ENCODE measurements around the gene SLC22A23.

Gene SLC22A23

GRCh38 chr6:3318821-3319540 lies 137.9 kb downstream of the SLC22A23 start:
- DNase-seq (ENCODE audit: low read depth in 2 of 2): no peak

DNA sequence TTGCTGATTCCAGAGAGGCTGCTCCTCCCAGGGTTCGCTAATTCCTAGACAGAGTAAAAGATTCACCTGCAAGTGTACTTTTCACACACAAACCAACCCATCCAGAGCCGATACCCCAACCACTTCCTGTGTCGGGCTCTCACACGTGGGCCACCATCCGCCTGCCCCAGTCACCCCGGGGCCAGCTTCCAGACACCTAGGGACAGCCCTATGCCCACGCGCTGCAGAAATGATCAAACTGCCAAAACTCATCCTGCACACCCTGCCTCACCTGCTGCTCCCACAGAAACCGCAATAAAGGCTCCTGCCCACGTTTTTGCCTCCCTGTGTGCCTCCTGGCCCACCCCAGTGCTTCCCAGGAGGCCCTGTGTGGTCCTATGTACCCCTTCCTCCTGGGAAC lies 138.6 kb downstream of the SLC22A23 start:
- peak; percentile 26 to 44 for DNase-seq (ENCODE audit: low read depth in 2 of 2)

GRCh38 chr6:3317741-3318211 lies 139.1 kb downstream of the SLC22A23 start:
- no peak for DNase-seq (ENCODE audit: low read depth in 2 of 2)

GRCh38 chr6:3316818-3317217 lies 140.0 kb downstream of the SLC22A23 start:
- no peak for DNase-seq (ENCODE audit: low read depth in 2 of 2)

DNA sequence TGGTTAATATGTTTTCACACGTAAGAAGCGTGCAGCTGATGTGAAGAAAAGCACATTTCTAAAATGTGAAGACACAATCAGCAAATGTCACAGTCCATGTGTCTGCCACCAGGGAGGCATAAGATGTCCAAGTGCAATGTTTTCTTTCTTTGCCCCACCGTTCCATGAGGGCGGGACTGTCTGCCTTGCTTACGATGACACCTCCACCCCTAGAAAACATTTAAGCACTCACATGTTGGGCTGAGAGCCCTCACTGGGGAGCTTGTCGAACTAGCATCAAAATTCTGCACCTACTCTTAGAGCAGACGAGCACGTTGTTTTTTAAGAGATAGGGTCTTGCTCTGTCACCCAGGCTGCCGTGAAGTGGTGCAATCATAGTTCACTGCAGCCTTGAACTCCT lies 140.5 kb downstream of the SLC22A23 start:
- DNase-seq (ENCODE audit: low read depth in 2 of 2): no peak

GRCh38 chr6:3315841-3316240 lies 141.0 kb downstream of the SLC22A23 start:
- DNase-seq (ENCODE audit: low read depth in 2 of 2): no peak

DNA sequence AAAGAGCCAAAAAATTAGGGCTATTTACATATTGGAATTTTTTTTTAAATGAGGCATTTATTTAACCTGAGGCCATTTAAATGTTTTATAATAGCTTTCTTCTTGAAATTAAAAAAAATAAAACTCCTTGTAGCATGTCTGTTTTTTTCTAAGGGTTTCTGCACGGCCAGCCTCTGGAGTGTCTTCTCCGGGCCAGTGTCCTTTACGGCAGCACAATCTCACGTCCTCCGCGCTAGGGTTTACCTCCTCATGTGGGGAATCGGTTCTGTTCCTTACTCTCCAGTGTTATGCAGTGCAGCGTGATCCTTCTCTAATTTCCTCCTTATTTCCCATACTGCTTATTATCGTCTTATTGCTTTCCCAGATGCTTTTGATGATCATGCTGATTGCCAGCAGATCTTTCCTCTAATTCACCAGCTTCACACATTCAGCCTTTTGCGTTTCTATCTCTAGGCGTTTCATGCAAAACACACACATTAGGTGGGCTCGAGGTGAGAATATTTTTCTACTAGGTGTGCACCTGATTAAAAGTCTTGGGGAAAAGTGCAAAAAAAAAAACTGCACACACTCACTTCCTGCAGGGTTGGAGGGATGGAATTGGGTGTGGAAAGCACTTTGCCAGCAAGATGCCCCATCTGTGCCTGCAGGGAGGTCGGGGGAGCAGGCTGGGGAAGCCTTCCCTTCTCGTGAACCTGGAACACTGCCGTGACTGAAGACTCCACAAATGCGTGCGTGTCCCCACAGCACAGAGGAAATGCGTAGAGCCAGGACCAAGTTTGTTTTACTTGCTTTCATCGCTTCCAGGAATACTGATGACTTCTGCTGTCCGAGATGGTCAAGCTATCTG lies 142.0 kb downstream of the SLC22A23 start:
- DNase-seq (ENCODE audit: low read depth in 2 of 2): no peak

GRCh38 chr6:3314176-3314575 lies 142.7 kb downstream of the SLC22A23 start:
- no peak for DNase-seq (ENCODE audit: low read depth in 2 of 2)

- no peak for DNase-seq (ENCODE audit: low read depth in 2 of 2)
These were observed 144.1 kb downstream of the SLC22A23 start for GRCh38 chr6:3312604-3313231.

DNA sequence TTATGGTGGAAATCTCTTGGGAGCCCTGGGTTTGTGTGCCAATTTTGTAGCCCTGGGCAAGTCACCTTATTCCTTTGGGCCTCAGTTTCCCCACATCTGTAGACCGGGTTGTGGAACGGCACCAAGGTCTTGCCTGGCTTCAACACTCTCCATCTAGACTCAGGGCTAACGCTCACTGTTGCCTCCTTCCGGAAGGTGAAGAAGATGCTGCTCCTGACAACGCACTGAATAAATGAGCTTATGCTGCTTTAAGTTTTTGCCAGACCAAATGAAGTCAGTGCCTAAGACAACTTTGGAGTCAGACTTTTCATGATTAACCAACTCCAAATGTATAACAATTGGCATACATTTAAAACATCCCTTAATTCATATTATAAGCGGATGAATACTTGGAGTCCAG lies 145.0 kb downstream of the SLC22A23 start:
- DNase-seq (ENCODE audit: low read depth in 2 of 2): no peak

DNA sequence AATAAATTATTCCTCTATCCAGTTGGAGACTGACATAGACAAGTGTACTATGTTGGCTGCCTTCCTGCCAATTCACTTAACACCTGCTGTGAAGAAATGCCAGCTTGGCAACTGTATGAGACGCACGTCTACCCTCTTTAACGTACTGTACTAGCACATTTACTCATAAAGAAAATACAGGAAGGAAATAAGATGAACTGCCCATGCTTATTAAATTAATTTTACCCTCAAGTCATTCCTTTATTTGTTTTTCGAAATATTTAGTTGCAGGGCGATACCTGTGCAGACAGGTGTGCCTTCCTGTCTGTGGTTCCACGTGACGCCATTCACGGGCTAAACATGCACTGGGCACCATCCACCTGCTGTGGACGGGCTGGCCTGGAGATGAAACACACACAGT lies 146.1 kb downstream of the SLC22A23 start:
- no peak for DNase-seq (ENCODE audit: low read depth in 2 of 2)

DNA sequence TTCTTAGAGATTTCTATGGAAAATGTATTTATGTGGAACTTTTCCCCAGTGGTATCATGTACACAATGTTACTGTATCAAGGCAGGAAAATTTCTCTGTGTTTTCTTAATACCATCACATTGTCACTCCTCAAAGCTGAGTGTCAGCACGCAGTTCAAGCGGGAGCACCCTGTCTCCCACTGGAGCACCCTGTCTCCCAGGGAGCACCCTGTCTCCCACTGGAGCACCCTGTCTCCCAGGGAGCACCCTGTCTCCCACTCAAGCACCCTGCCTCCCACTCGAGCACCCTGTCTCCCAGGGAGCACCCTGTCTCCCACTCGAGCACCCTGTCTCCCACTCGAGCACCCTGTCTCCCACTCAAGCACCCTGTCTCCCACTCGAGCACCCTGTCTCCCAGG lies 146.8 kb downstream of the SLC22A23 start:
- DNase-seq (ENCODE audit: low read depth in 2 of 2): no peak

- no peak for DNase-seq (ENCODE audit: low read depth in 2 of 2)
These were observed 147.3 kb downstream of the SLC22A23 start for GRCh38 chr6:3309391-3310050.

- no peak for DNase-seq (ENCODE audit: low read depth in 2 of 2)
These were observed 148.7 kb downstream of the SLC22A23 start for GRCh38 chr6:3308106-3308505.

DNA sequence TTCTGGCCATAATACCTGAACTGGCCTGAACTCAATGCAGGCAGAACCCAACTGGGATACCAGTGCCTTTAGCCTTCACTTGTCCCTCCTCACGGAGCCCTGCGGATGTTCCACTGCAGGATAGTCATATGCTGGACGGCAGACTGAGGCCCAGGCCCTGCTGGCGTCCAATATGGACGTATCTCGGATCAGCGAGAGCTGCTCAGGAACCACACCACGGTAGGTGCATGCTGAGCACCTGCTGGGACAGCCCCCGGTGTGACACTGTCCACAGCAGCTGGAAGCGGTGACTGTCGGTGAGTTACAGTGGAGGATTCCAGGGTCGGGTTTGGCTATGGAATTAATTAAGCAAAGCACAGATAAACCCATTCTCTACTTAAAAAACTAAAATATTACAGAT lies 149.4 kb downstream of the SLC22A23 start:
- DNase-seq (ENCODE audit: low read depth in 2 of 2): no peak

GRCh38 chr6:3306848-3307247 lies 150.0 kb downstream of the SLC22A23 start:
- no peak for DNase-seq (ENCODE audit: low read depth in 2 of 2)

- DNase-seq (ENCODE audit: low read depth in 2 of 2): no peak
These were observed 151.0 kb downstream of the SLC22A23 start for GRCh38 chr6:3305831-3306230.

GRCh38 chr6:3305216-3305565 lies 151.7 kb downstream of the SLC22A23 start:
- no peak for DNase-seq (ENCODE audit: low read depth in 2 of 2)

GRCh38 chr6:3304500-3305215 lies 152.2 kb downstream of the SLC22A23 start:
- DNase-seq (ENCODE audit: low read depth in 2 of 2): no peak

DNA sequence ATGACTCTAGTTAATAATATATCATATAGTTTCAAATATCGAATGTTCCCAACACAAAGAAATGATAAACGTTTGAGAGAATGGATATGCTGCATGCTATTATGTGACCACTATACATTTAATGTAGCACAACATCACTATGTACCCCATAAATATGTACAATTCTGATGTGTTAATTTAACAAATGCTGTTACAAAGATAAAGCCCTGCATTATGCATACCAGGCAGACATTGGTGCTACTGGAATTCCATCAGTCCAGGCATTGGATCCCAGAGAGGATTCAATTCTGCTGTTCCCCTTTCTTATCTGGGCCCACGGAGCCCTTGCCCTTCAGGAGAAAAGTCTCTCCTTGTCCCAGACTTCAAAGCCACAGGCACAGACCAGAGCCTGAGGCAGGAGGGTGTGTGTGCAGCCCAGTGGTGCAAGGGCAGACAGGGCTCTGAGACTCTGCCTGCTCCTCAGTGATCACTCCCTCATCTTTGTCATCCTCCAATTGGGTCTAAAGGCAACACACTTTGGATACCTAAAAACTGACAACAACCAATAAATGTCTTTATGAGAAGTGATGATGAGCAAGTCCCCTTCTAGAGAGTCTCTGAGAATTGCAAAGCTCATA lies 152.9 kb downstream of the SLC22A23 start:
- no peak for DNase-seq (ENCODE audit: low read depth in 2 of 2)

GRCh38 chr6:3301506-3301905 lies 155.3 kb downstream of the SLC22A23 start:
- no peak for DNase-seq (ENCODE audit: low read depth in 2 of 2)

Measured in stimulated activated CD4-positive, alpha-beta T cell treated with anti-CD3 and anti-CD28 coated beads, Interleukin-4, amount 100 ng/mL, for 48 hours (primary cell).